ENCODE results near the gene RTL1. TPM values are rescaled to one million over a fixed set of nuclear protein-coding genes. Genes with fewer than 3 reads are reported as not detected.

The RTL1 gene
- total and polyA plus RNA-seq, 2 experiments from 2014 or later, result 0.15 TPM; not detected in 1

- H3K27ac ChIP-seq, result no peak overlapping the region
- peaks cover 22% of the 10 kb centered on the region for H3K4me1 ChIP-seq (ENCODE audit: low read depth)
Observed at GRCh38 chr14:100901391-100902183, 1.9 kb downstream of the RTL1 start.

GRCh38 chr14:100900837-100901390, 2.6 kb downstream of the RTL1 start:
- Histone ChIP-seq H3K36me3 (no peaks in the 10 kb centered on the region), H3K27ac (no peak overlapping the region), H3K4me1 (ENCODE audit: low read depth) (peaks cover 28% of the 10 kb centered on the region), H3K9me3 (ENCODE audit: low read depth) (no peaks in the 10 kb centered on the region), H3K27me3 (peaks cover 43% of the 10 kb centered on the region), H3K4me3 (no peak overlapping the region)
- TF ChIP-seq CTCF (IDR thresholded peaks at IDR 0.05; ENCODE audit: low read depth, low read length), result peak; percentile 21
- DNase-seq (ENCODE audit: low read depth in 1 of 2, low spot score in 1 of 2), result peak; percentile 27 to 74

More at GRCh38 chr14:100901391-100902183, 1.9 kb downstream of the RTL1 start:
- H3K9me3 ChIP-seq (ENCODE audit: low read depth), result no peaks in the 10 kb centered on the region
- DNase-seq (ENCODE audit: low read depth in 1 of 2, low spot score in 1 of 2), result no peak
- H3K4me3 ChIP-seq, result no peak overlapping the region
- peaks cover 50% of the 10 kb centered on the region for H3K27me3 ChIP-seq
- no peaks in the 10 kb centered on the region for H3K36me3 ChIP-seq
- TF ChIP-seq CTCF (IDR thresholded peaks at IDR 0.05; ENCODE audit: low read depth, low read length), result no peak

DNA sequence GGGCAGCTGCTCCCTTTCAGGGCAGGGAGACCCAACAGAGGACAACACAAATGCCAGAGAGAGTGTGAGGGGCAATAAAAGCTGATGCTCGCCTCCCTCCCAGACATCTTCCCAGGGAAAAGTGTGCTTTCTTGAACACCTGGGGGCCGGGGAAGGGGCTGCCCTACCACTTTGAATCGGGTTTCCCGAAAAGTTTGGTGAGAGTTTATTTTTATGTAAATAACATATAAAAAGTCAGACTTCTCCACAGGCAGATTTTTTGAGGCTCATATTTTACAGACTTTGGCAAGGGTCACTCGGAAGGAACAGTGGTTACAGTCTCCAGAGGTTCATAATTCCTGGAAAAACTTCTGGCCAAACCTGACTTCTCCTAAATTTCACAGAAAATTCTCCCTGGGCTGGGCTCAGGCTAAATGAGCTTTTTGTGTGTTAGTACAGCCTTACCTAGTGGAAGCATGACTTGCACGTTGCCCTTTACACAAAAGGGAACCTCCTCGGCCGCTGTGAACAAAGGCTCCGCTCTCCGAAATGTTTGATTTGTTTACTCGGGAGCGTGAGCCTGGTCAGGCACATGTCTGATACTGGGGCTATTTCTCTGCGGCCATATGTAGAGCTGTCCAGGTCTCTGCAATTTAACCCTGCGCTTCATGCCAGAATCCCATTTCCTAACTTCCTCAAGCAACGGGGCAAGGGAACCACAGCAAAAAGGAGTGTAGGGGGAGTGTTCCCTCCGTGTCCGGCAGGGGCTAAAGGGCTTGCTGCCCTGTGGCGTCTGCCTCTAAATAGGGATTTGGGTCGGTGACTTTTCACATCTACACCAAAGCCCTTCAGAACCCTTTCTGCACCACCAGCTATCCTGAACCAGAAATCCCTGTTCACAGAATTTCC, 3.4 kb downstream of the RTL1 start:
- Histone ChIP-seq H3K36me3 (no peaks in the 10 kb centered on the region), H3K27ac (no peak overlapping the region), H3K4me3 (no peak overlapping the region), H3K4me1 (ENCODE audit: low read depth) (peaks cover 28% of the 10 kb centered on the region), H3K9me3 (ENCODE audit: low read depth) (no peaks in the 10 kb centered on the region), H3K27me3 (peaks cover 35% of the 10 kb centered on the region)
- TF ChIP-seq CTCF (IDR thresholded peaks at IDR 0.05; ENCODE audit: low read depth, low read length), result no peak
- peak; percentile 19 to 30 for DNase-seq (ENCODE audit: low read depth in 1 of 2, low spot score in 1 of 2)

DNA sequence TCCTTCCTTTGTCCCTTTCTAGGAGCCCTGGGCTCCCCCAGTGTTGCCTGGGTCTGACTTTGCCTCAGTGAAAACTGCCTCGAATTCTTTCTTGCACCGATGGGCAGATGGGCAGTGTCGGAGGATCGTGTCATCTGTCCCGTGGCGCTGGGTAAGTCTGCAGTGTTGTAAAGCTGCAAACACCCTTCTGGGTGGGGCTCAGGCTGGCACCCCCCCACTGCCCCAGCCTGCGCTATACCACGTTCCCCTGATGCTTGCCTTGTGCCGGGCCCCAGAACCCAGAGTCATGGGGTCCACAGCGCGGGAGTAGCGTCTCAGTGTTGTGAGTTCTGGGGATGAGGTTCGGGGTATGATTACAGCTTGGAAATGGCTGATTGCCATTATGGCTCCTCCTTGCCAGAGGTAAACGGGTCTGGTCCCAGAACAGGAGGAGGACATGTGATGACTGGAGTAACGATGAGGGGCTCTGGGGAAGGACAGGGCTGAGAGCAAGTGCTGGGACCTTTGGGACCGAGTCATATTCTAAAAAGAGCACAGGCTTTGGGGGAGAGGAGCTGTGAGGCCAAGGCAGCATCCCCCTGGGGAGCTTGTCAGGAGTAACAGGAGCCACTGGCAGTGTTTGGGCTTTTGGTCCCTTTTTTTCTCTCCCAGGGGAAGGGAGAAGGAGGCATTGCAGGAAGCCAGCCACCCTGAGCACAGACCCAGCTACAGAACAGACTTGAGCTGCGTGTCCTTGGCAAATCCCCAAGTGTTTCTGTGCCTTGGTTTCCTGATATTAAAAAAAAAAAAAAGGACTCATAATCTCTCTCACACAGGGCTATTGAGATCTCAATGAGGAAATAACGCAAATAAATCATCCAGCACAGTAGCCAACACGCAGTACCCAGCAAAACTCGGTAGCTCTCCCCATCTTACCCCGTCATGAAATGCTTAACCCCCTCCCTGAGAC, 4.3 kb downstream of the RTL1 start:
- H3K27ac ChIP-seq, result no peak overlapping the region
- peaks cover 27% of the 10 kb centered on the region for H3K27me3 ChIP-seq
- no peaks in the 10 kb centered on the region for H3K36me3 ChIP-seq
- no peaks in the 10 kb centered on the region for H3K9me3 ChIP-seq (ENCODE audit: low read depth)
- DNase-seq (ENCODE audit: low read depth in 1 of 2, low spot score in 1 of 2), result peak in 1 of 2 donors; percentile 19
- TF ChIP-seq CTCF (IDR thresholded peaks at IDR 0.05; ENCODE audit: low read depth, low read length), result no peak
- H3K4me3 ChIP-seq, result no peak overlapping the region
- H3K4me1 ChIP-seq (ENCODE audit: low read depth), result peaks cover 24% of the 10 kb centered on the region

All from cardiac muscle cell (in vitro differentiated cells and primary cell).